Cortex of kidney (tissue), 1 donor: ENCODE data around the gene SNAPC1.
"Not testable (repeated sequence)": the region's sequence is repeated elsewhere in the genome, so short reads cannot be mapped to it uniquely, and the experiment has no call there.

ENCODE experiments used
- DNase-seq: peaks from one replicate; lab custom pipeline; 2025; lab: John Stamatoyannopoulos, UW

SNAPC1 gene

DNA sequence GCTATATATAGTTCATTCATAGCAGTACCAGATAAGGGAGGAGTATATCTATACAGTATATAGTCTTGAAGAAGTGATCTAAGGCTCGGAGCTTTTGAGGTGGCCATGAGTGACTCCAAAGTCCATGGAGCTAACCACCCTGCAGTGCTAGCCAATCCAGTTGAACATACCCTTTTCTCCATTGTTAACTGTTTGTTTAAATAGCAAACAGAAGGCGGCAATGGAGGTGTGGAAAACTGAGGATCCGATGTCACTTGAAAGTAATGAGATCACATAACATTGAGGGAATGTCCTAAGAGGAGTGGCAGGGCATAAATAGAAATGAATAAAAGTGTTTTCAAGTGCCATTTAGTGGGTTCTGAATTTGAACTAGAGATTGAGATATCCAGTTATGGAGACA lies 12.4 kb upstream of the SNAPC1 start:
- DNase-seq, result no peak

DNA sequence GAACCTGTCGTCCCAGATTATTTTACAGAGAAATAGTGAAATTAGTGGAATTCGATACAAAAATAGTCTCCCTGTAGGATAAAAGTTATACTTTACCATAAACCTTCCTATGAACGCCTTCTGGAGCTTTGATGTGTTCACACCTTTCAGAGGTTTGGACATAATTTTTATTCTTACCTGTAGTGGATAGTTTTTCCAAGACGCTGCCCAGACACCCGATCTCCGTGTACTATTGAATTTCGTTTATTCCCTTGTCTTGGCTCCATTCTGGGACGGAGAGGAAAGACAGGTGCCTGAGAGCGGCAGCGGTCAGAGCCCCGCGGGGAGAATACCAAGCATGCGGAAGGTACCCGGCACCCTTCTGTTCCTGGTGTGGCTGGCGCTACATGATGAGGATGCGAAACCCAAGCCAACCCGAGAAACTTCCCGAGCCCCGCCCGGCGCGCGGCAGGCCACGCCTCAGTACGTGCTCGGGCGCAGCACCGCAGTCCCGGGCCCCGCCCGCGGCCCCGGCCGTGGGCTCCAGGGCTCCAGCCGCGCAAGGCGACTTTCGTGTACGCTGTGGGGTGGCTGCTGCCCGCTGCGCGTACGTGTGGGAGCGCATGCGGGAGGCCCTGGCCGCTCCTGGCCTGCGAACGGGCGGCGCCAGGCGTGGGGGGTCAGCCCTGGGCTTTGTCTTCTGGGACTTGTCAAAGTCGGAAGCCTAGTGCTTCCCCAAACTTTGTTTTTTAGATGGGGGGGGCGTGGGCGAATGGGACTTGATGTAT lies 11.3 kb upstream of the SNAPC1 start:
- no peak for DNase-seq

DNA sequence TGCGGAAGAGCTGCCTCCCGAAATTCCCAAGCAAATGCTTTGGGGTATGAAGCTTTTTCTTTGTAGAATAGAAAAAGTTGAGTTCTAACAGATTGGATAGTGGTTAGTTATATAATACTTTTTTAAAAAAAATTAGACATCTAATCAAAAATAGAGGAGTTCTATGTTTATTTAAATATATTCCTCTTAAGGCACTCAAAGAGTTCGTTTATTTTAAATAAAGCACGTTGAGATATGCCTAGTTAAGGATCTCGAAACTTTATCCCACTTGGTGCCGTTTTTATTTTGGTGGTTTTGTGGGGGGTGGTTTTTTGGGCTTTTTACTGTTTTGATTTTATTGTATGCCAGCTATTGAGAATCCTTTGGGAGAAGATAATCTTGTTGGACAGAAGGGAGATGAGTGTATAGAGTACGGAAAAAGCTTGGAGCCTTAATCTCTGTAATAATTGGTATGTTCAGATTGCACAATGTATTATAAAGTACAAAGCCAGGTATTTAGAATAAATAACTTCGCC lies 10.7 kb upstream of the SNAPC1 start:
- no peak for DNase-seq

DNA sequence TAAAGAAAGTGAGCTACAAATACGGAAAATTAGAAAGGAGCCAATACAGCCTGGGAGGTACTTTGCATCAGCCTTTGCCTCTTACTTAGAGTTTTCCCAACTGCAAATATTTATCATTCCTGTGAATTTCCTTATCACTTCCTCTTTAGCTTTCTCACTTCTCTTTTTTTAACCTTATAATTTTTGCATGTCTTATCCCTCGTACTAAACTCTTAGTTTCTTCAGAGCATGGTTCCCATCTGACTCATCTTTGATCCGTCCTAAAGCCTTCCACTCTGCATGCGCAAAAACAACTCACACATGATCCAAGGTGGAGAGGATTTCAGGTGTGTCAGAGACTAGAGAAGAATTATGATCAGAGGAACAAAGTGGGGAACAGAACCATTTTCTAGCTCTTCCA lies 9.6 kb upstream of the SNAPC1 start:
- DNase-seq, result no peak

DNA sequence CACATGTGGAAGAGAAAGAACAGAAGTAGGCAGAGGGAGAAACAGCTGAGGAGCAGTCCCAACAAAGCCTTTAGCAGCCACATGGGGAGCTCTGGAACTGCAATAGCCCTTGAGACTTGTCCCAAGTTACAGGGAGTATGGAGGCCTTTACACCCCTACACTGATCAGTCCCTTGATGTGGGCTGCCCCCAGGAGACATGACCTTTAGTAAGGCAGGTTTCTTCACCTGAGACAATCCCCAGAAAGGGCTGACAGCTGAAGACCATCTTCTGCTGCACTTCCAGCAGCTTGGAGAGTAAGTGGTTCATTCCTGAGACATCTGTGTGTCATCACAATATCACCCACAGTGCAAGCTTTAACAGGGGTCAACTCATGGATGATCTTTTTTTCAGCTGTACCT lies 8.6 kb upstream of the SNAPC1 start:
- no peak for DNase-seq

DNA sequence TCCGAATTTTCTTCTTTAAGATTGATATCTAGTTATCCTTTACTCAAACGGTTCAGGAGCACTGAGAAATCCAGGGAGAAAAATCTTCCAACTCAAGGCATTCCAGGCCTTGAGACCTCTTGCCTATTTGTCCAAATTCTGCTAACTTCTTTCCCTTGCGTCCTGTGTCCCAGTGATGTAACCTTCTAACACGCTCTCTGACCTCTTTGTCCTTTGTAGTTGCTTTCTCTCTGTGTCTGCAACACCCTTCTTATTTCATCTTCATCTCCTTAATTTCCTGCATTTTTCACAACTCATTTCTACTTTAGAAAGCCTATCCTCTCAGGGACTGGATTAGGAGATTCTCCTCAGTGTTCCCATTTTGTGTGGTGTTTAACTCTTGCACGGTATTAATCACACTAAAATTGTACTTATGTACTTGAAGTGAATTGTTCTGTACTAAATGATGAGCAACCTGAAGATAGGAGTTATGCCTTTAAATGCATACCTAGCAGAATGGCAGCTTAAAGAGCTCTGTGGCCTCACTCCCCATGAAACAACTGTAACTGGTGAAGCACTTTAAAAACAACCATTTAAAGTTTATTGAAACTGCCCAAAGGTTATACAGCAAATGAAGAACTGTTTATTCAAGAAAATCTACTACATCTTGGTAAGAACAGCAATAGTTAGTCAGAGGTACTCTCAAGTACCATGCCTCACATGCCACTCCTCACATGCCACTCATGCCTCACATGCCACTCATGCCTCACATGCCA lies 7.4 kb upstream of the SNAPC1 start:
- DNase-seq, result no peak

DNA sequence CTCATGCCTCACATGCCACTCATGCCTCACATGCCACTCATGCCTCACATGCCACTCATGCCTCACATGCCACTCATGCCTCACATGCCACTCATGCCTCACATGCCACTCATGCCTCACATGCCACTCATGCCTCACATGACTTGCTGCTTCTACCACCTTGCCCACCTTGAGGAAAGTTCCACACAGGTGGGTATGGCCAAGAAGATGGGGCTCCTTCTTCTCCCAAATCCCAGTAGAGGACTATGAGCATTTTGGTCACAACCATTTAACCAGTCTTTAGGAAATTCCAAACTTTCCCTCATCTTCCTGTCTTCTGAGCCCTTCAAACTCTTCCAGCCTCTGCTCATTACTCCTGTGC lies 6.9 kb upstream of the SNAPC1 start:
- DNase-seq, result not testable (repeated sequence)

DNA sequence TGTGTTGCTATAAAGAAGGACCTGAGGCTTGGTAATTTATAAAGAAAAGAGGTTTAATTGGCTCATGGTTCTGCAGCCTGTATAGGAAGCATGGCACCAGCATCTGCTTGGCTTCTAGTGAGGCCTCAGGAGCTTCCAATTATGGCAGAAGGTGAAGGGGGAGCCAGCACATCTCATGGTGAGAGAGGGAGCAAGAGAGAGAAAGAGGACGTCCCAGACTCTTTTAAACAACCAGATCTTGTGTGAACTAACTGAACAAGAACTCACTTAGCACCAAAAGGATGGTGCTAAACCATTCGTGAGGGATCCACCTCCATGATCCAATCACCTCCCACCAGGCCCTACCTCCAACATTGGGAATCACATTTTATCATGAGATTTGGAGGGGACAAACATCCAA lies 6.1 kb upstream of the SNAPC1 start:
- DNase-seq, result no peak

DNA sequence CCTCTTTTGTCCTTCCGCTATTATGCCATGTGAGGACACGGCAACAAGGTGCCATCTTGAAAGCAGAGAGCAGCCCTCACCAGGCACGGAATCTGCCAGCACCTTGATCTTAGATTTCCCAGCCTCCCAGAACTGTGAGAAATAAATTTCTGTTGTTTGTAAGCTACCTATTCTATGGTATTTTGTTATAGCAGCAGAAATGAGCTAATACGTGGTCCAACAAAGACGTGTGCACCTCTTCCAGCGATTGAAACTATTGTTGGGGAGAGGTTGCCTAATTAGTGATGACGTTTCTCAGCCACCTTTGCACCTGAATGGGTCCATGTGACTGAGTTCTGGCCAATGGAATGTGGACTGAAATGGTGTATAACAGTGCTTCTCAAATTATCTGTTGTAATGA lies 2.3 kb upstream of the SNAPC1 start:
- no peak for DNase-seq

DNA sequence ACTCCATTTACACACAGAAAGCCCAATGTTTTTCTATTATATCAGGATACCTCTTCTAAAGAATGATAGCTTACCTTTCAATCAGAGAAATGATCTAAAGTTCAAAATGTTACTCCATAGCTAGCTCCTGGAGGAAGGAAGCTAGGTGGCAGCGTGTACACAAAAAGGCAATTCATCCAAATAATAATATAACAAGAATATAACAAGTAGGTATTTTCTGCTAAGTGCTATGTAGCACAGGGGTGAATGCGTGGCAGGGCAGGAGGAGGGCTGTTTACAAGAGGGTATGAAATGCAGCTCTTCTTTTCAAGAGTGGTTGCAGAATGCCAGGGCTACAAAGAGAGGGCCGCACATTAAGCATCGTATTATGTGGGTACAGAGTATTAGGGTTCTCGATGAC lies 663 bp upstream of the SNAPC1 start:
- DNase-seq, result no peak

DNA sequence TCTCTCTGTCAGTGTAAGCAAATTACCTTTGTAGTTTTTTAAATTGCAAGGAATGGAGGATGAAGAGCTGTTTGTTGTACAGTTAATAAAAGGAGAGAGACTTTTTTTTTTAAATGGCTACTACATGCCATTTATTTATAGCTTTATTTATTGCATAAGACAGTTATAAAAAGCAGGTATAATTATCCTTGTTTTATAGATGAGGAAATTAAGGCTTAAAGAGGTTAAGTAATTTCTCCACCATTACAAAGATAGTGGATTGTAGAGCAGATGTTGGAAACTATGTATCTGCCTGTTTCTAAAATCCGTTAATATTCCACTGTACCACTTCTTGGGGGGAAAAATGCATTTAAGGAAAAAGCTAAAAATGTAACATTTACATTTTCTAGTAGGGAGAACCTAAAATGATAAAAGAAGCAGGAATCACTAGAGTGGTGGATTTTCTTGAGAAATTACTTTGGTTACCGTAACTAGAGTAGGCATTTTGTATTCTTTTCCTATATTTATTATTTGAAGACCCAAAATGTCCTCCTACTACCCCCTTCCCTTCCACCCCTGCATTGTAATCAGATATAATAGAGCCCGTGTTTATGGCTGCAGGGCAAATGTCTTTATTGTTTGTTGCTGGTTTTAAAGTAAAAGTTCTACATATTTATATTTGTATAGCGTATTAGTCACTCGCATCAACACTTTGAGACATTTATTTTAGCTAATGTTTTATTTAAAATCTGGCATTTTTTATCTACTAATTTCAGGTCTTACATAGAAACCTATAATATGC lies 2.3 kb downstream of the SNAPC1 start:
- no peak for DNase-seq

DNA sequence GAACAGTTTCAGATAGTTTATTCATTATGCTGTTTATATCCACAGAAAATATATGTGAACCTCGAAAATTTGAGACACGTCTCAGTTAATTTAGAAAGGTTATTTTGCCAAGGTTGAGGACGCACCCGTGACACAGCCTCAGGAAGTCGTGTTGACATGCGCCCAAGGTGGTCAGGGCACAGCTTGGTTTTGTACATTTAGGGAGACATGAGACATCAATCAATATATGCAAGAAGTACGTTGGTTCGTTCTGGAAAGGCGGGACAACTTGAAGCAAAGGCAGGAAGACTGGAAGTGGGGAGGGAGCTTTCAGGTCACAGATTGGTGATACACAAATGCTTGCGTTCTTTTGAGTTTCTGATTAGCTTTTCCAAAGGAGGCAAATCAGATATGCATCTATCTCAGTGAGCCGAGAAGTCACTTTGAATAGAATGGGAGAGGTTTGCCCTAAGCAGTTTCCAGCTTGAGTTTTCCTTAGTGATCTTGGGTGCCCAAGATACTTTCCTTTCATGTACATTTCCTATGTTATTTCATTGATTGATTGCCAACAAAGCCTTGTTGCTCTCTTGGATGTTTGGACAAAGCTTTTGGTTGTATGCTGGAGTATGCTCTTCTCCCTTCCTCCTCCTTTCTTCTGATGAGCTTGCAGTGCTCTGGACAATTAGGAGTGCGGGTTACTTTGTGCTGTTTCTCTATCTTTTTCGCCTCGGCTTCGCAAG lies 3.2 kb downstream of the SNAPC1 start:
- DNase-seq, result no peak

DNA sequence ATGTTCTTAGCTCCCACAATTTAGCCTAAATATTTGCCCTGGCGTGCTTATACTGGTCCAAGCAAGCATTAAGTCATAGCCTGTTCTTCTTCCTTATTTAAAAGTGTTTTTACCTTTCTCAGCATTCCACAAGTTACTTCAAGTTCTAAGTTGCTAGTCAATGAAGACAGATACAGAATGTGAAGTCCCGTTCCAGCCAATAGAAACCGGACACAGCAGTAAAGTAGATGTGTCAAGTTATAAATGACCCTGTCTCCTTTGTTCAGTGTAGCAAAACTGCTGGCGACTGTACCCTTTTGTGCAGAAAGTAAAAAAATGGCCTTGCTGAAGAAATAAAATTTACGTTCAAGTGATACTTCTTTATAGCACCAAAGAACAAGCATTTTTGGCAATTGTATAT lies 3.9 kb downstream of the SNAPC1 start:
- no peak for DNase-seq

DNA sequence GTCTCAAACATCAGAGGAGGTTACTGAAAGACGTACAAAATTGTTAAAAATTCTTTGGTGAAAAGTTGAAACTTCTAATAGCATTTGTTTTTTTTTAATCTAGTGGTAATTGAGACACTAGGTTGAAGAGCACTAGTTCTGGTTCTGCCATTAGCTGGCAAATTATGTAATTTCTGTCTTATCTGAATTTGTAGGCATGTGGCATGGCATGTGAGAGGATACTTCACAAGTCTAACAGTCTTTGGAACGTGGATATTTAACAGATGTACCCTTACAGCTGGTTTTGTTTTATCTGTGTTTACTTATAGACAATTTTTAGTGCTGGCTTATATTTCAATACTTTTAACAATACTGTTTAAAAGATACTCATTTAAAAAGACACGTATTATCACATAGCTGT lies 6.0 kb downstream of the SNAPC1 start:
- DNase-seq, result no peak

DNA sequence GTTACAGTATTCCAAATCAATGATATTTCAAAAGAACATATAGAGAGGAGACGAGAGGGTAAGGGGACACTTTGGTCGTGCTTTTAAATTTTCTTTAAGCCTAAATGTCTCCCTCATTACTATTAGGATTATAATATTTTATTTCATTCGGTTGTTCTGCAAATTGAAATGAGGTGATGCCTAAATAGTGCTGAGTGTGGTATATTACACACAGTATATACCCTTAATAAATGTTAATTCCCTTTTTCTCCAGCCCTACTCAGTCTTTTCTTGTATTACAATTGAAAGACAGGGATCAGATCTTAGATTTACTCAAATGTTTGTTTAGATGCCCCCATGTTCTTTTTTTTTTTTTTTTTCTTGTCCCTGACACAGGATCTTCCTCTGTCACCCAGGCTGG lies 7.7 kb downstream of the SNAPC1 start:
- no peak for DNase-seq

DNA sequence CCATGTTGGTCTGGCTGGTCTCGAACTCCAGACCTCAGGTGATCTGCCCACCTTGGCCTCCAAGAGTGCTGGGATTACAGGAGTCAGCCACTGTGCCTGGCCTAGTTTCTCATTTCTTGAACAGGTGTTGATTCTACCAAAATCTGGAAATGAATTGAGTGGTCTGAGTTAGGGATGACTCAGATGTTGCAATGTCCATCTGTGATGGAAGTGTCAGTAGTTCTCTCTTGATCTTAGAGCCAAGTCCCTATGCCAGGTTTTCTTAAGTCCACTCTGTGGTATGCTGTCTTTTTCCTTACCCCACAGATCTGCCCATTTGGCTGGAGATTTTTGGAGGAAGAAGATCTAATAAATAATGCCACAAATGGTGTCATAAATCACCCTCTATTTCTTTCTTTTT lies 12.6 kb downstream of the SNAPC1 start:
- DNase-seq, result no peak

DNA sequence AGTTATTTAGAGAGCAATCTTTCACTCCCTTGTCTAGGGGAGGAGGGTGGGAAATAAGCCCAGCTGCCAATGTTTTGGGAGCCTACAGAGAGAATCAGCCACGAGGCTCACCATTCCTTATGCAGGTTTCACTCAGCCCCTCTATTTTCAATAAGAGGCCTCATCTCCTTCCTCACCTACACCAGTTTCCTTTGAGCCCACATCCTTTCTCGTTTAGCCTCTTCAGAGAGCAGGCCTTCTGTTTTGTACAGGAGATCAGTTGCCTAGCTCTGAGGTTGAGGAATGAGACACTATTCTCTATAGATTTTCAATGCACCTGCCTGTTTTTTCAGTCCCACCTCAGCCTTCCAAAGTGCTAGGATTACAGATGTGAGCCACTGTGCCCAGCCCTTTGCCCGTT lies 17.9 kb downstream of the SNAPC1 start:
- no peak for DNase-seq

DNA sequence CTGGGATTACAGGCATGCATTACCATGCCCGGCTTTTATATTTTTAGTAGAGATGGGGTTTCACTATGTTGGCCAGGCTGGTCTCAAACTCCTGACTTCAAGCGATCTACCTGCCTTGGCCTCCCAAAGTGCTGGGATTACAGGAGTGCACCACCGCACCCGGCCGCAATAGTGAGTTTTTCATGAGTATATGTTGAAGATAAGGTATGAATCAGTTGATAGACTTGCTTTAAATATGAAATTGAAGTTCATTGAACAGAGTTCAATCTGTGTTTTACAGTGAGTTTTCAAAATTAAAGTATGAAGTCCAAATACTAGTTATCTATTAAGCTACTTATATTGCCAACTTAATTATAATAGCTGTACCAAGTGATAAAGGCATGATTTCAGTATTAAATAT lies 35.1 kb downstream of the SNAPC1 start:
- no peak for DNase-seq

DNA sequence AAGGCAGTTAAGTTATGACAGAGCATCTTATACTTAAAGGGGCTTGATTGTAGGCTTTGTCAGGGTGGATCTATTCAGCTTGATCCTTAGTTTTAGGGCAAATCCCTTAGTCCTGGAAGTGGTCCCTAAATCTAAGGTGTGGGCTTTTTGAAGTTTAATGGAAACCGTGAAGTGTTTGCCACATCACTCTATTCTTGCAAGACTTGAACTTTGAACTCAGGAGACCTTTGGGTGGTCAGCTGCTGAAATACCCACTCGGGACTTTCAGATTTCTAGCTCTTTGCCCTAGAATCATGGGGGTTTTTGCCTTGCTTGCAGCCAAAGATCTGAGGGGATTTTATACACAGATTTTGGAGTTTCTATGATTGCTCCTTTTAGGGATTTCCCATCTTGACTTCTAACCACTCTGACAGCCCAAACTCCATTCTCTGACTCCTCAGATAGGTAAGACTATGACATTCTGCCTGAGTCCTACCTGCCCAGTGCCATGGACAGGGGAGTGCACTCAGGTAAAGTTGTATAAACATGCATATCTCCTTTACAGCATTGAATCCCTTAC lies 39.9 kb downstream of the SNAPC1 start:
- no peak for DNase-seq

DNA sequence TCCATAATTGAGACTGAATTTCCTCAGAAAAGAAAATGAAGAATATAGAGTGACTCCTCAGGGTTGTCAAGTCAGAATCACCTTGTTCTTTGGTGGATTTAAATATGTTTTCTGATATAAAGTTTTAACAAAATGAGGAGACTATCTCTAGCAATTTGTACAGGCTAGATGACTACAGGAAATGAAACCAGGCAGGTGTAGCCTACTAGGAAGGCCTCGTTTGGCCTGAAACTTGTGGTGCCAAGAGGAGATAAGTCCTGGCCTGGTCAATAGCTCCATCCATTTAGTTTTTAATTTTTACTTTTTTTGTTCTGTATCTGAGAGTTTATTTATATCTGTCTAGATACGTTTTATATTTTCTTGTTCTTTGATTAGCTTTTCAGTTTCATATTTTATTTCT lies 41.5 kb downstream of the SNAPC1 start:
- DNase-seq, result no peak

DNA sequence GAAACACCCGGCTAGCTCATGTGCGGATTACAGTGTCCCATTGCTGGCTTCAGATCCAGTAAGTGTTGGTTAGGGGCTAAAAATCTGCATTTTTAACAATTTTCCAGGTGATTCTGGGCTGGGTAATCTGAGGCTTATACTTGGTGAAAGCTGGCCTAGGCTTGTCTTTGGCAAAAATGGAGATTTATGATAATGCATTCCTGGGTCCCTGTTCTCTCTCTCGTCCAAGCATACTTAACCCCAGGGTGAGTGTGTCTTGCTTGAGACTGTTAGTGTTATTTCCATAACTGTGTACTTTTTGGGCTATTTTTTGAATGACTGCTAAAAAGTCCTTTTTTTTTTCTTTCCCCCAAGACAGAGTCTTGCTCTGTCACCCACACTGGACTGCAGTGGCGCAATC lies 43.2 kb downstream of the SNAPC1 start:
- DNase-seq, result no peak

DNA sequence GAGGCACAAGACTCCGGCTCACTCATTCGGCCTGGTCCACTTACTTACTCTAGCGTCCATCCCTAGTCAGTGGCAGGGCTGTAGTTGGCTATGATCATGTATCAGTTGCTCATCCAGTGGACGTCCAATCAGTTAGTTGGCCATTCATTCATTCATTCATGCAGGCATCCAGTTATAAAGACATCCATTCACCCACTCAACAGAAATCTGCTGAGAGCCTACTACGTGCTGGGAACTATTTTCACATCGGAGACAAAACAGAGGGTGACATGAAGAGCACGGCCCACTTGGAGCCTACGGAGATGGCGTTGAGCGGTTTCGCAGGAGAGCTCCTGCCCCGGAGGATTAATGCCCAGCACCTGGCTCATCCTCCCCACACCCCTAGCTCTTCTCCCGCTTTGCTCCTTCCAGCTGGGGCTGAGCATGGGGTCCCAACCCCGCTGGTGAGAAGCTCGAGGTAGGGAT lies 49.7 kb downstream of the SNAPC1 start:
- no peak for DNase-seq
